Spleen (tissue), 7 donors: Measurements from ENCODE around the gene DDX54.

Source experiments
- CTCF ChIP-seq, 11 experiments: fragments of 200-600 bp in 7 of 11; fragments of 450-650 bp in 4 of 11; sonication (generic) in 4 of 11; IDR thresholded peaks in 8 of 11; conservative IDR thresholded peaks in 3 of 11; 1 replicate in 7 of 11; 2 replicates in 4 of 11; pipeline versions ENCODE4 v1.4.0 to v1.8.0; 2016 to 2021; ENCODE audit warnings: antibody characterized with exemption in 11 of 11, inconsistent platforms in 4 of 11, mild to moderate bottlenecking in 1 of 11
- POLR2A ChIP-seq, 3 donors: fragments of 450-650 bp; IDR thresholded peaks; one replicate each; pipeline ENCODE4 v1.5.1; 2017; ENCODE audit warnings: antibody characterized with exemption in 3 of 3, mild to moderate bottlenecking in 1 of 3
- donor health status: DM: no; HTN: no; CAD: no; lungs with moderate emphysema.
- donor health status: DM: no; HTN: no; CAD: no.
- donor health status: DM: no; HTN: no; CAD: no.

GRCh38 chr12:113185180-113186032, at the start of gene DDX54, which contains the start of gene RITA1:
- TF ChIP-seq CTCF (IDR thresholded peaks at IDR 0.05 in 8 of 11, conservative IDR thresholded peaks at IDR 0.05 in 3 of 11): peak in 1 of 11 experiments; percentile 9
- peak in 2 of 3 donors; percentile 42 to 68 for TF ChIP-seq POLR2A (IDR thresholded peaks at IDR 0.05)
